PFSK-1 (cell line): ENCODE measurements around the gene POU6F2.

ENCODE experiments used
- POLR2AphosphoS5 ChIP-seq: IDR thresholded peaks from 2 replicates; pipeline ENCODE4 v1.6.1; 2012; ENCODE audit warnings: low read depth, mild to moderate bottlenecking, control low read depth, low read length, moderate library complexity
- REST ChIP-seq, 2 experiments: IDR thresholded peaks; 2 replicates each; pipeline versions ENCODE4 v1.6.1 to v1.8.0; 2011 to 2012; ENCODE audit warnings: low read depth in 2 of 2, low read length in 2 of 2, control low read depth in 1 of 2, inconsistent platforms in 1 of 2, mild to moderate bottlenecking in 1 of 2, moderate library complexity in 1 of 2; ENCODE audit not compliant: insufficient read depth in 1 of 2
- SIN3A ChIP-seq: IDR thresholded peaks from 2 replicates; pipeline ENCODE4 v1.6.1; 2012; ENCODE audit warnings: mild to moderate bottlenecking, low read length, moderate library complexity, borderline replicate concordance; ENCODE audit not compliant: insufficient read depth
- TAF1 ChIP-seq: IDR thresholded peaks from 2 replicates; pipeline ENCODE4 v1.6.1; 2012; ENCODE audit warnings: low read length, control low read depth, borderline replicate concordance; ENCODE audit not compliant: insufficient read depth

- TF ChIP-seq POLR2AphosphoS5 (no peak), SIN3A (no peak), TAF1 (no peak), REST (IDR thresholded peaks at IDR 0.05; ENCODE audit: insufficient read depth in 1 of 2, low read depth in 2 of 2, low read length in 2 of 2) (no peak)
Observed at GRCh38 chr7:39161903-39162302, 184.2 kb downstream of the POU6F2 start.
